Measurements from ENCODE around the gene ZBTB42. TPM values are rescaled to one million over a fixed set of nuclear protein-coding genes. Genes with fewer than 3 reads are reported as not detected.

The ZBTB42 gene
- total and polyA plus RNA-seq, 2 of the 4 experiments (the other 2 are of a cell fraction) = 1.3 to 2.3 TPM

- POLR2A ChIA-PET (ENCODE audit: unreplicated experiment) = no interaction called here
- in situ Hi-C loops (cut with MboI; ENCODE audit: low sequenced_read_pairs) = no loop called here
- Histone ChIP-seq H3K4me3 (ENCODE audit: insufficient read depth, low read depth, low read length) (peak overlapping the region; percentile 61; the same call in 1 of the 2 replicates), H3K79me1 (ENCODE audit: low read depth in 1 of 2, low read length in 2 of 2) (peaks cover 0 to 12% of the 10 kb centered on the region in 2 experiments; a peak in 1 of 4 replicates), H3K27ac (ENCODE audit: insufficient read depth, low read length) (no peak overlapping the region), H4K5ac (ENCODE audit: low read depth, low read length) (no peak overlapping the region), H4K8ac (ENCODE audit: low read depth in 2 of 2, low read length in 2 of 2) (no peak overlapping the region), H2BK5ac (ENCODE audit: low read depth, low read length, poor library complexity, severe bottlenecking) (no peak overlapping the region), H3K27me3 (ENCODE audit: control insufficient read depth, insufficient read depth, low read length) (no peaks in the 10 kb centered on the region), H2BK15ac (ENCODE audit: low read depth, low read length) (no peak overlapping the region), H3K9me1 (ENCODE audit: insufficient read depth, low read length) (peaks cover 16% of the 10 kb centered on the region), H3K56ac (ENCODE audit: extremely low read depth, insufficient read depth, low read length) (no peak overlapping the region), H2BK20ac (ENCODE audit: low read depth, low read length) (no peak overlapping the region), H4K91ac (ENCODE audit: insufficient read depth, low read depth, low read length) (no peak overlapping the region), H3K23ac (ENCODE audit: low read depth, low read length) (no peak overlapping the region), H3K9me3 (ENCODE audit: control insufficient read depth, insufficient read depth, low read length) (no peaks in the 10 kb centered on the region), H2BK120ac (ENCODE audit: low read depth, low read length) (no peak overlapping the region), H3K4me1 (ENCODE audit: control insufficient read depth, insufficient read depth, low read length) (peaks cover 23% of the 10 kb centered on the region), H3K4me2 (ENCODE audit: low read depth, low read length) (peak overlapping the region; percentile 73), H4K20me1 (ENCODE audit: insufficient read depth, low read length) (peaks cover 4% of the 10 kb centered on the region; the same call in 1 of the 2 replicates), H3K14ac (replicated peaks; ENCODE audit: low read depth, low read length) (no peak overlapping the region), H3K4ac (ENCODE audit: low read depth, low read length) (no peak overlapping the region), H3K9ac (ENCODE audit: low read depth, low read length) (peak overlapping the region; percentile 7; the same call in 1 of the 2 replicates), H2AFZ (replicated peaks; ENCODE audit: low read length, poor library complexity) (peak overlapping the region; percentile 89), H2AK5ac (ENCODE audit: low read depth, low read length) (0 out of 2 replicates have a peak overlapping the region, but pooled peaks have one; percentile 13), H2AK9ac (replicated peaks; ENCODE audit: low read depth, low read length, poor library complexity) (peak overlapping the region; percentile 87), H3K36me3 (ENCODE audit: control insufficient read depth, insufficient read depth, low read length) (no peaks in the 10 kb centered on the region), H3K18ac (ENCODE audit: low read depth, low read length) (no peak overlapping the region)
- DNase-seq = no peak
- intact Hi-C loops (cut with micrococcal nuclease) = no loop called here
- 81% methylated on average over 32 of the region's 45 CpGs; no CpG with 5 or more reads in 1 of the 2 experiments for WGBS, 2 experiments (ENCODE audit: extremely low coverage in 2 of 2, insufficient read length in 1 of 2)
- dilution Hi-C loops (cut with HindIII; ENCODE audit: low sequenced_read_pairs, unreplicated experiment) = no loop called here
- TF ChIP-seq, protein P1, sequence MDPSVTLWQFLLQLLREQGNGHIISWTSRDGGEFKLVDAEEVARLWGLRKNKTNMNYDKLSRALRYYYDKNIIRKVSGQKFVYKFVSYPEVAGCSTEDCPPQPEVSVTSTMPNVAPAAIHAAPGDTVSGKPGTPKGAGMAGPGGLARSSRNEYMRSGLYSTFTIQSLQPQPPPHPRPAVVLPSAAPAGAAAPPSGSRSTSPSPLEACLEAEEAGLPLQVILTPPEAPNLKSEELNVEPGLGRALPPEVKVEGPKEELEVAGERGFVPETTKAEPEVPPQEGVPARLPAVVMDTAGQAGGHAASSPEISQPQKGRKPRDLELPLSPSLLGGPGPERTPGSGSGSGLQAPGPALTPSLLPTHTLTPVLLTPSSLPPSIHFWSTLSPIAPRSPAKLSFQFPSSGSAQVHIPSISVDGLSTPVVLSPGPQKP (IDR thresholded peaks at IDR 0.05; ENCODE audit: borderline replicate concordance, low read depth, low read length) = no peak
- TF ChIP-seq RCOR1 (IDR thresholded peaks at IDR 0.05; ENCODE audit: insufficient replicate concordance, low read length) = no peak
- TF ChIP-seq MXI1 (IDR thresholded peaks at IDR 0.05; ENCODE audit: borderline replicate concordance, low read depth, low read length) = no peak
- no peak for TF ChIP-seq BHLHE40 (IDR thresholded peaks at IDR 0.05; ENCODE audit: low read depth, low read length)
- TF ChIP-seq CEBPB (IDR thresholded peaks at IDR 0.05; ENCODE audit: low read depth, low read length) = no peak
- TF ChIP-seq SMC3 (IDR thresholded peaks at IDR 0.05; ENCODE audit: low read depth, low read length) = no peak
- no peak for TF ChIP-seq MAFK (IDR thresholded peaks at IDR 0.05; ENCODE audit: low read depth, low read length)
- no peak for TF ChIP-seq MAZ (IDR thresholded peaks at IDR 0.05; ENCODE audit: borderline replicate concordance, low read depth, low read length)
- TF ChIP-seq POLR2A (IDR thresholded peaks at IDR 0.05; ENCODE audit: low read depth, low read length) = no peak
- TF ChIP-seq NFE2L2 (IDR thresholded peaks at IDR 0.05; ENCODE audit: low read depth, low read length) = no peak
- no peak for TF ChIP-seq RAD21 (IDR thresholded peaks at IDR 0.05; ENCODE audit: low read length)
- TF ChIP-seq, protein P2, sequence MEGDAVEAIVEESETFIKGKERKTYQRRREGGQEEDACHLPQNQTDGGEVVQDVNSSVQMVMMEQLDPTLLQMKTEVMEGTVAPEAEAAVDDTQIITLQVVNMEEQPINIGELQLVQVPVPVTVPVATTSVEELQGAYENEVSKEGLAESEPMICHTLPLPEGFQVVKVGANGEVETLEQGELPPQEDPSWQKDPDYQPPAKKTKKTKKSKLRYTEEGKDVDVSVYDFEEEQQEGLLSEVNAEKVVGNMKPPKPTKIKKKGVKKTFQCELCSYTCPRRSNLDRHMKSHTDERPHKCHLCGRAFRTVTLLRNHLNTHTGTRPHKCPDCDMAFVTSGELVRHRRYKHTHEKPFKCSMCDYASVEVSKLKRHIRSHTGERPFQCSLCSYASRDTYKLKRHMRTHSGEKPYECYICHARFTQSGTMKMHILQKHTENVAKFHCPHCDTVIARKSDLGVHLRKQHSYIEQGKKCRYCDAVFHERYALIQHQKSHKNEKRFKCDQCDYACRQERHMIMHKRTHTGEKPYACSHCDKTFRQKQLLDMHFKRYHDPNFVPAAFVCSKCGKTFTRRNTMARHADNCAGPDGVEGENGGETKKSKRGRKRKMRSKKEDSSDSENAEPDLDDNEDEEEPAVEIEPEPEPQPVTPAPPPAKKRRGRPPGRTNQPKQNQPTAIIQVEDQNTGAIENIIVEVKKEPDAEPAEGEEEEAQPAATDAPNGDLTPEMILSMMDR (conservative IDR thresholded peaks at IDR 0.05; ENCODE audit: low read depth, low read length) = no peak
- CTCF ChIA-PET = interaction anchor here (0.5 kb wide), 1 partner anchor 26 kb away, joined by 3 read pairs; no protein-coding TSS in a partner anchor
- no TSS peak for BruUV-seq (replicated peaks)
- no peak for ATAC-seq (ENCODE audit: low read depth)
These were observed 856 bp downstream of the ZBTB42 start for GRCh38 chr14:104801520-104802393.
